GM13977 (cell line): ENCODE measurements around the gene CRYBA2.

Experiments
- DNase-seq: peaks from one replicate; pipeline ENCODE4 v3.0.0; 2012; ENCODE audit warnings: low spot score
- in situ Hi-C: fragments of 300-500 bp; cut with MboI; formaldehyde crosslinking; loops from one replicate; pipeline ENCODE4 v1.12.0; 2022; ENCODE audit warnings: low sequenced_read_pairs, low pct_unique_long_range_greater_than_20kb, mixed read lengths, inconsistent platforms; ENCODE audit not compliant: unreplicated experiment
- TF ChIP-seq, protein P1 (sequence below): IDR thresholded peaks from 2 replicates; pipeline ENCODE4 v1.5.1; 2012; ENCODE audit warnings: mild to moderate bottlenecking, control low read depth; ENCODE audit not compliant: insufficient read depth; ENCODE audit errors: extremely low read depth, missing control alignments

CRYBA2 gene

DNA sequence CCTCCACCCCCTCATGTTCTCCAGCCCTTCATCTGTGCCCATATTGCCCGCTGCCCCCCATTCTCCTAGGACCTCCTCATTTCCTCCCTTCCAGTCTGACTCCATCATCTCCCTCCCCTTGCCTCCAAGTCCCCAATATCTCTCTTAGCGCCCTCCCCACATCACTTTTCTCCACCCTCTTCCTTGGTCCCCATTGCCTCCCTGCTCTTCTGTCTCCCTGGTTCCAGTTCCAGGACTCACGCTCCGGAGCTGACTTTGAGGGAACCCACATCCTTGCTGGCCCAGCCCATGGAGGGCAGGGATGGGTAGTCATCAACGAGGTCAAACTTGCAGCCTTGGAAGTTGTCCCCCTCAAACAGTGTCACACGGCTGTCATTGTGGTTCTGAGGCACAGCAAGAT, 2.6 kb downstream of the CRYBA2 start:
- TF ChIP-seq, protein P1, sequence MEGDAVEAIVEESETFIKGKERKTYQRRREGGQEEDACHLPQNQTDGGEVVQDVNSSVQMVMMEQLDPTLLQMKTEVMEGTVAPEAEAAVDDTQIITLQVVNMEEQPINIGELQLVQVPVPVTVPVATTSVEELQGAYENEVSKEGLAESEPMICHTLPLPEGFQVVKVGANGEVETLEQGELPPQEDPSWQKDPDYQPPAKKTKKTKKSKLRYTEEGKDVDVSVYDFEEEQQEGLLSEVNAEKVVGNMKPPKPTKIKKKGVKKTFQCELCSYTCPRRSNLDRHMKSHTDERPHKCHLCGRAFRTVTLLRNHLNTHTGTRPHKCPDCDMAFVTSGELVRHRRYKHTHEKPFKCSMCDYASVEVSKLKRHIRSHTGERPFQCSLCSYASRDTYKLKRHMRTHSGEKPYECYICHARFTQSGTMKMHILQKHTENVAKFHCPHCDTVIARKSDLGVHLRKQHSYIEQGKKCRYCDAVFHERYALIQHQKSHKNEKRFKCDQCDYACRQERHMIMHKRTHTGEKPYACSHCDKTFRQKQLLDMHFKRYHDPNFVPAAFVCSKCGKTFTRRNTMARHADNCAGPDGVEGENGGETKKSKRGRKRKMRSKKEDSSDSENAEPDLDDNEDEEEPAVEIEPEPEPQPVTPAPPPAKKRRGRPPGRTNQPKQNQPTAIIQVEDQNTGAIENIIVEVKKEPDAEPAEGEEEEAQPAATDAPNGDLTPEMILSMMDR = no peak
- in situ Hi-C loops = no loop called here
- peak; percentile 15 for DNase-seq

DNA sequence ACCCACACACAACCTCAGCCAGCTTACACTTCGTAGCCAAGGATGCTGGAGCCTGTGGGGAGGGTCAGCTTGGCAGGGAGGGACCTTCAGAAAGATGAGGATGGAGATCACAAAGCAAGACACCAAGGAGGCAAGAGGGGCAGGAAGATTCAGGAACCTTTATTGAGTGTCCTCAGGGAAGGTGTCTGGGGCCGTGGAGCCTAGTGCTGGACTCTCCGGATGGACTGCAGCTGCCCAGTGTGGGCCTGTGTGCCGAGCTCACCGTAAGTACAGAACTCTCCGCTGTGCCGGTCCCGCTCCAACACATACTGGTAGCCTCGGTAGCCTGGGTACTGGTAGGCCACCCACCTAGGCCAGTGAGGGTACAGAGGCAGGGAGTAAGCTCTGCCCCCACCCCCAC, 3.2 kb downstream of the CRYBA2 start:
- in situ Hi-C loops = no loop called here
- DNase-seq = peak; percentile 5
- TF ChIP-seq, protein P1 = no peak

DNA sequence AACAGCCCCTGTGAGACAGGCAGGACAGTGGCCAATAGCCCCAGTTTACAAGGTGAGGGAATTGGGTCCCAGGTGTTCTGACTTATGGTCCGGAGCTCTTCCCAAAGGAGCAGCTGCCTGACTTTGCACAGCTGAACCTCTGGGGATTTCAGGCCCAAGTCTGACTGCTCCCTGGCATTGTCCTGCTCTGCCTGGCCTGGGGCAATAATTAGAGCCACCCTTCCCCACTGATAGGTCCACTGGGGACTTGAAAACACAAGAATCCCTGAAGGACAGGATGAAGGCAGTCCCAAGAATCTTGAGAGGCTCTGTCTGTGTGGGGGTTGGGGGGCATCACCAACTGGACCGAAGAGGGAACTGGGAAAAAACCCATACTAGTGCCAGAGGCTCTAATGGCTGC, 4.6 kb downstream of the CRYBA2 start:
- TF ChIP-seq, protein P1 = no peak
- in situ Hi-C loops = no loop called here
- DNase-seq = no peak

DNA sequence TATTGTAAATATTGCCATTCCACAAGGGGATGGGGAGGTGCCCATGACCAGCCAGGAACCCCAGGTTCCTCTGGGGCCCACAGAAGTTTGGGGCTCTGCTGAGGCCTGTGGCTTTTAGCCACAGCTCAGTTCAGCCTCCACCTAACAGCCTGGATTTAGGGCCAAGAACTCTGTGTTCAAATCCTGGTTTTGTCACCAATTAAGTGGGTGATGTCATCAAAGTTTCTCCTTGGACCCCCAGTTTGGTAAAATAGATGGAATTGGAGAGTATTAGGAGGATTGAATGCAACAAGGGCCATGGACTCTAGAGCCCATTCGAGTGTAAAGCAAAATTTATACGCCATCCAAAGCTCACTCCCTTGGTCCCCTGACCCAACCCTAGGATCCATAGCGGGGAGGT, 5.1 kb downstream of the CRYBA2 start:
- DNase-seq = no peak
- in situ Hi-C loops = no loop called here
- TF ChIP-seq, protein P1 = no peak

DNA sequence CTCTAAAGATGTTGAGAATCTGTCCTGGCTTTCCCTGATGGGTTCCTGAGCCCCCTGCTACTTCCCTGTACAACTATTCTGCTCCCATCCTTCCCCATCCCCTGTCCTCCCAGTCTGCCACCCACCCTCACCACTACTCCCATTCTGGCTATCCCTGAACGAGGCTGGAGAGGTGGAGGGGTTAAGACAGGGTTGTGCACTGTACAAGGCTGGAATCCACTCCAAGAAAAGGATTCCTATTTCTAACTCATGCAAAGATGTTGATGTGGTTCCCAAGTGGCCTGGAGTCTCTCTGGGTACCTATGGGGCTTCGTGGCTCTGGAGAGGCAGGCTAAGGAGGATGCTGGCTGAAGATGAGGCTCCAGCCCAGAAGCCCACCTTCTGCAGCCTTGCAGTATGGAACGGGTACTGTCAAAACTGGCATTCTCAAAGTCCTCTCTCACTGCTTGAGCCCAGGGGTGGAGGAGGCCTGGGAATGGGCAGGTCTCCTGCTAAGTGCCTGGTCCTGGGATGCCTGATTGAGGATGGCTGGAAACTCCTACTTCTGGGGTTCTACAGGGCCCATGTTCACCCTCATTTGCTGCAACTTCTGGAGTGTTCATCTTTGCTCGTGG, 7.0 kb downstream of the CRYBA2 start:
- TF ChIP-seq, protein P1 = no peak
- no peak for DNase-seq
- in situ Hi-C loops = no loop called here

DNA sequence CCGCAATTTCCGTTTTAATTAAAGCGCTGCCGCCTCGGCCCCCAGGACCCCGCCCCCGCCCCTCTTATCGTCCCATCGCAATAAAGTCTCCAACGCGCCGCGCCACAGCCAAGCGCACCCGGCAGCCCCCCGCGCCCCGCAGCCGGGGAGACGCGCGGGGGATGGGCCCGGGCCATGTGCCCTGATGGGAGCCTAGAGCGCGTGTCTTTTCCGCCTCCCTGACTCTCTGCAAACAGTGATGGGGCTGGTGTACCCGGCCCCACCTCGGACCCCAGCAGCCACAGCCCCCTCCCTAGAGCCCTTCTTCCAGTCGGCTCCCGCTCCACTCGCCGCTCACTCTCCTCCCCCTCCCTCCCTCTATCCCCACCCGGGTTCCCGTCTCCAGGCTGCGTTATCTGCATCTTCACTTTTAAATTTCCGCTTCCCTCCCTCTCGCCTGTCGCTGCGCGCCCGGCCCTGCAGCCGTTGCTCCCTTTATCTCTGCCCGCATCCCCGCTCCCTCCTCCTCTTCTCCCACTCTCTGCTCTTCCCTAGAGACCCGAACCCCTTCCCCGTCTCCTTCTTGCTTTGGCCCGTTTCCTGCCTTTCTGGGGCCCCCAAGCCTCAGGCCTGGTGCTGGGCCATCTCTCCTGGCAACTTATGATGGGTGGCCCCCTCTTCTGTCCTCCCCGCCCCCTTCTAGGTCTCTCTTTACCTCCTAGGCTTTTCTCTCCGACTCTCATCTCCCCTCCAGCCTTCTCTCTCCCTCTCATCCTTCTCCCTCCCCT, 7.7 kb downstream of the CRYBA2 start:
- TF ChIP-seq, protein P1 = no peak
- DNase-seq = peak; percentile 25
- in situ Hi-C loops = no loop called here
